HG03571 (cell line): Measurements from ENCODE around the gene MROH7.
"Not testable (repeated sequence)": the region's sequence is repeated elsewhere in the genome, so short reads cannot be mapped to it uniquely, and the experiment has no call there.

Experiments used
- ATAC-seq: cut with Tn5 transposase; IDR thresholded peaks from one replicate; pipeline ENCODE4 v1.9.1; 2021; ENCODE audit not compliant: unreplicated experiment

MROH7 gene

DNA sequence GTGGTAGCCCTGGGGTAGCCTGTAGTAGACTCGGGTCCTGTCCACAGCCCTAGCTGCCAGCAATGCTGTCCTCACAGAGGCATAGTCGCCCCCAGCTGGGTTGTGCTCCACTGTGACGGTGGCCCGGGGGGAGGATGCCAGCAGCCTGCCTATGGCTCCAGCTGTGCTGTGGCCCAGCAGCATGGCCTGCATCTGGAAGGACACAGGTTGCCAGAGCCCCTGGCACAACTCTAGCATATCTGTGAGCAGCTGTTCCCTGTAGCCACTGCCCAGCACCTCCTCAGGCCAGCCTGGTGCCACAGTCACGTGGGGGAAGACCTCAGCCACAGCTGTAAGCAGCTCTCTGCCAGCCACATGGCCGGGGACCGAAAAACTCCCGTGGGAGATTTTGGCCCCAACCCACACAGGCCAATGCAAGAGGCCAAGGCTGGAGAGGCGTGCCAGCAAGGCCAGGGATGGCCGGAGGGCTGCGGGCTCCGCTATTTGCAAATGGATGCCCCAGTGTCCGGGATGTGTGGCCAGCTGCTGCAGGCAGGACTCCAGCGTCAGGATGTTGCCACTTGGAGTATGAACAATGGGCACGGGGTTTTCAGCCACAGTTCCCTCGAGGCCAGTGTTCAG is 32.2 kb upstream of the MROH7 start:
- ATAC-seq = no peak

DNA sequence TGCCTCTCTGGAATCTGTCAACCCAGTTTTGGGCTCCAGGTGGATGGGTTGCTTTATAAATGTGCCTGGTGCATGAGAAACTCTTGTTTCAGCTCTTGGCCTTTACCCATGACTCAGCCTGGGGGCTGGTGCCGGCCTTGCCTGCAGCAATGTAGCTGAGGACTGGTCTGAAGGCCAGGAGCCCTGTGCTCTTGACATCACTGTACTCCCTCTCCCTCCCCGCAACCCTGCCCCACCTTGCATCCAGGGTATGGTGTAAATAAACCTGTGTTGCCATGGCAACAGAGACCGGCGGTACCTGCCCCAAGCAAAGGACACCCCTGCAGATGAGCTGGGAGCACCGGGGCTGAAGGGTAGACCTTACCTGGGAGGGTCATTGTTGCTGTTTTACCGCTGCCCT is 31.5 kb upstream of the MROH7 start:
- no peak for ATAC-seq

DNA sequence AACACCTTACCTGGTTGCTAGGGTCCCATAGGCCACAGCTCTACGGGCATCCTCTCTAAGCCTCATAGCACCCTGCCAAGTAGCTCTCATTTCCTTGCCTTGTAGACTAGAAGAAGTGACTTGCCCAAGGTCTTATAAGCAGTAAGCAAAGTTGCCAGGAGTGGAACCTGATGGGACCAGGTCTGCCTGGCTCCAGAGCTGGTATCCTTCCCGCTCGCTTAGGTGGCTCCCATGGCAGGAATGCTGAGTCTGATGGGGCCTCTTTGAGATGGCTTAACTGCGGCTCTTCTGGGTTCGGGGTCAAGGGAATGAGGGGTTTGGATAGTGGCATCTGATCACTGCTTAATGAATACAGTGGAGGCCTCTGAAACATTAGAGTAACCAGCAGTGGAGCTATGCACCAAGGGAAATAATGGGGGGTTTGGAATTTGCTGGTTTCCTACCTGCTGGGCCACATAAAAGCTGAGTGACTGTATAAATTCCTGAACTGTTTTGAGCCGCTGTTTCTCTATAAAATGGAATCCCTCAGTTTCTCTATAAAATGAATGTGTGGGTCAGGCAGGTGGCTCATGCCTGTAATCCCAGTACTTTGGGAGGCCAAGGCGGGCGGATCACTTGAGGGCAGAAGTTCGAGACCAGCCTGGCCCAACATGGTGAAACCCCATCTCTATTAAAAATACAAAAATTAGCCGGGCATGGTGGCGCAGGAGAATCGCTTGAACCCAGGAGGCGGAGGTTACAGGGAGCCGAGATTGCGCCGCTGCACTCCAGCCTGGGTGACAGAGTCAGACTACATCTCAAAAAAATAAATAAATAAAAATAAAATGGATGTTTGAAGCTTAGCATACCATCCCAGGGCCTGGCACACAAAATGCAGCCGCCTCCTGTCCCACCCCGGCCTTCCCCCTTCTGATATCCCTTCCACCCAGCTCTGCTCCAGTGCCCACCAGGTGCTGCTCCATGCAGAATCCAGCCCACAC is 30.7 kb upstream of the MROH7 start:
- ATAC-seq = no peak

DNA sequence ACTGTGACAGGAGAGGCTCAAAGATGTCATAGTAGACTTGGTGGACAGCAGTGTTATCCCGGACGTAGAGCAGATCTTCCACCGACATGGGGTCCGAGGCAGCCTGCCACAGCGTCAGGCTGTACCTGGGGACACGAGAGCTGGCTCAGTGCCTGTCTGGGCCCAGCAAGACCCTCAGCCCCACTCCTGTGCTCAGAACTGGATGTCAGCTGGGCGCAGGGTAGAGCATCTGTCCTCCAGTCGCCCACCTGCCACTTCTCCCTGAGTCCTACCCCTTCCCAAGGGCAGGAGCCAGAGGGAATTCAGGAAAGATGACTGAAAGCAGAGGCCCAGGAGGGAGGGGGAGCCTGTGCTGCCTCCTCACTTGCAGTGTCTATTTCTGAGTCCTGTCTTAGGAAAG is 30.0 kb upstream of the MROH7 start:
- ATAC-seq = no peak

DNA sequence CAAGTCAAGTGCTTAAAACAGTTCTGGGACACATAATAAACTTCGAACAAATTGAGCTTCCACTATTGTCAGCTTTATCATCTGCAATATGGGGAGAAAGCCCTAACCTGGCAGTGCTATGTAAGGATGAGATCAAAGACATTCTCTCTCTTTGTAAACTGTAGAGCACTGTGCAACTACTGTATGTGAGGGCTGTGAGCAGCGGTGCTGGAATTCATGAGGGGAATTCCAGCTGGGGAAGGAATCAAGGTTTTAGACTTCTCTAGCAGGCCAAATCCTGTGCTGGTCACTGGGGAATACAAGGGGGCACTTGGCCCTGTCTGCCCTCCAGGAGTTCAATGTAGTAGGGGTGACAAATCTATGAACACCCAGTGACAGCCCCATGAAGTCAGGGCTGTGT is 27.6 kb upstream of the MROH7 start:
- ATAC-seq = no peak

DNA sequence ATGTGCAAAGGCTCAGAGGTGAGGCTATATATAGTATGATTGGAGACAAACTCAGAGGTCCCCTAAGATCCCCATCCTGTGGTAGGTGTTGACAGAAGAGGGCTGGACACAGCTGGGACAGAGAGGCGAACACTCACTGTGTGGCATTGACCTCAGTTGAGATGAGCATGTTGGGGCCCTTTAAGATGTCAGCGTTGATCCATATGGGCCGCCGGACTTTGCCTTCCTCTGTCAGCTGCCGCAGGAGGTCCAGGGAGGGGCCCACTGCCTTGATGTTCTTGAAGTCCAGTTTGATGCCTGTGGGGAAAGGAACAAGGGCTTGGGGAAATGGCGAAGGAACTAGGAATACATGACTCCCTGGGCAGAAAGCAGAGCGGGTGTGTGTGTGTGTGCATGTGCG is 27.0 kb upstream of the MROH7 start:
- no peak for ATAC-seq

DNA sequence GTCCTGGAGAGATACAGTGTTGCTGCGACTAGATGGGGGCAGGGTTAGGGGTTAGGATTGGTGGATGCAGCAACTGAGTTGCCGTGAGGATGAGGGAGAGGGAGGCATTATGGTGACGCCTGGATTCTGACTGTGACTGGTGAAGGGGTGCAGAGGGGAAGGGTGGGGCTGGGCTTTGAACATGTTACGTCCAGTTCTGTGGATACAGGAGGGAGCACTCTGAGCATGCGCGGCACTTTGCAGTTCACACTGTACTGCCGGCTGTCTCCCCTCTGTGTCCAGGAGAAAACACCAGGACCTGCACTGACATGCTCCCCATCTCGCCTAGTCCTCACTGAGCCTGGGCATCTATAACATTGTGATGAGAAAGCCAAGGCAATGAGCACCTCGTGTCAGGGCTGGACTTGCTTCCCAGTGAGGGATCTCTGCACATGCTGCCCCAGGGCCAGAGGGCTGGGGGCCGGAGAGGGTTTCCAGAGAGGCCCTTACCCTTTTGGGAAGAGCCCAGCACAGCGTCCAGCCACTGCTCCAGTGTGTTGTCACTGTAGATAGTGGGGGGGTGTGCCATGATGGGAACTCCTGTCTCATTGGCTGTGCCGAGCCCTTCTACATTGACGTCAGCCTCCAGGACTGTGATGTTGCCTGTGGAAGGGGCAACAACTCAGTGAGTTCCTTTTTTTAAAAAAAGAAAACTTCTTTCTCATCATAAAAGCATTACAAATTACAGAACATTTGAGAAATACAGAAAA is 25.9 kb upstream of the MROH7 start:
- no peak for ATAC-seq

DNA sequence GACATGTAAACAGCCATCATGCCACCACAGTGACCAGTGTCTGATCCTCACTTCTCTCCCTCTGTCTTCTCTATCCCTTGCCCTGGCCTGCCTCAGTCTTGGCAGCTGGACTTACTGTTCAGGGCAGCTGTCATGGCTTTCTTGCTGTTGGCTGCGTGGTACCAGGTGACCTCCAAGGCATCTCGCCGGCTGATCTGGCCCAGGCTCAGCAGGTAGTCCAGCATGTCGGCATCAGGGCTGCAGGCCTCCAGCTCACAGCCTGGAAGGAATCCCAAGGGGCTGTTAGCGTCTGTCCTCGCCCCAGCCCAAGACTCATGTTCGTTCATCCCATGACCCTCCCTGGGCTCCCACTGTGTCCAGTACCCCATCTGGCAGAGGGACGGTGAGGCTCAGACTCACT is 21.8 kb upstream of the MROH7 start:
- ATAC-seq = no peak

DNA sequence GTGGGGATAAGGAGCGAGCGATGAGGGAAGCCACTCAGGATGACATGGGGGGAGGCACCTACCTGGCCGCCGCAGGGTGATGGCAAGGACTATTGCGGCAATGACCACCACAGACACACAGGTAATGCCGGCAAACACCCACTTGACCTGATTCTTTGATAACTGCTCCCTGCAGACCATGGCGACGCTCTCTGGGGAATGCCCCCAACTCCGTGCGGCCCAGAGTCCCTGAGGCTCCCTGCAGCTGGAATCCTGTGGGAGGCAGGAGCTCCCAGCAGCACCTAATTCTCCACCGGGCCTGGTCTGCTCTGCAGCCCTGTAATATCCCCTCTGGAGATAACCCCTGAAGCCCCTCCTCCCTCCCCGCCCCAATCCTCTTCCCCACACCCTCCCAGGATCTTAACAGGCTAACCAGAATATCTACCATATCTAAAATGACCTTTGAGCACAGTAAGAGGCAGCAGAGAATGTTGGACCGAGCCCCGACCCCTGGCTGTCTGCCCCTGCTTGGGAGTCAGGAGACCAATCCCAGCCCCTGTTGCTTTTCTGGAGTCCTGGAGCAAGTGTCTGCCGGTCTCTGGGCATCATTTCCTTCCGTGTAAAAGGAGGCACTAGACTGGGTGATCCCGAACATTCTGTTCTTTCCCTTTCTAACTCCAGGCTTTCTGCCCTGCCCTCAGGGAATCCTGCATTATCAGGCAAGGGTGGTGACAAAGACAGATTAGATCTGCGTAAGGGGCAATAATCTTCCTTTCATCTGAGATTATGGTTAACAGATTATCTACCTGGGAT is 18.2 kb upstream of the MROH7 start, which contains the start of gene FAM151A:
Gene FAM151A, minus strand, starts transcription at position 310 of the 792 bp plus-strand sequence. Its CDS starts 130 bp downstream, at position 180.
- ATAC-seq = no peak

DNA sequence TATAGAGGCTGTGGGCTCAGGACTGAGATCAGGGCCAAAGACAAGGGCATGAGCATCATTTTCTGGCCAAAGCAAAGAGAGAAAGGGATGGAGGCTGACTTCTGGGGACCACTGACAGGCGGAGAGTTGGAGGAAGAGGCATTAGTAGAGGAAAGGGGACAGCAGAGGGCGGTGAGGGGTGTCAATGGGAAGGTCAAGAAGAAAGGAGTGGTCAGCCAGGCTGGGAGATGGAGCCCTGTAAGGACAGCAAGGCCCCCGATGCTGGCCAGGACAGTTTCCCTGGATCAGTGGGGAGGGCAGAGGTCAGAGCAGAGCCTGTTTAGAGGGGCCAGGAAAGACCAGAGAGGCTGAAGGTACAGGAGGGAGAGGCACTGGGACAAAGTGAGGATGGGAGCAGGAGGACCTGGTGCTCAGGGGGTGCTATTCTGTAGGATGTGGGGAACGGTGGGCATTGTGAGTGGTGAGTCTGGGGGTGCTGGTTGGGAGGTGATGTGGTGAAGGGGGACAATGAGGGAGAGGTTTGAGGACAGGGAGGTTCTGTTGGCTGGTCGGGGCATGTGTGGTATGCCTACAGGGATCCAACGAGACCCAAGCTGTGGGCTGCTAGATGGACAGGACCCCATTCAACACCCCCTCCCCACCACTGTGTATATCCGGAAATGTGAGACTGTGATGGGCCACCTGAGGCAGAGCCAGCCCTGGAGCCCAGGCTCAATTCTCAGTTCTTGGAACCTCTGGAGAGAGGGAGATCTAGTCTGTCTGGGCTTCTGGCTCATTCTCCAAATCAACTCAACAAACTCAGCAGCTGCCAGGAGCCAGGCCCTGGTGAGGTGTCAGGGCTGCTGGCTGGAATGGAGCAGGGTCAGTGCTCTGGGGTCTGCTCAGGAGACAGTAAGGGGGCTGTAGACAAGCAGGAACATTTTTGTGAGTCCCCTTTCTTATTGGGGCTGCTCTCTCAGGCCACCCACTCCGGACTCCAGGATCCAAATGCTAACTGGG is 16.8 kb upstream of the MROH7 start:
- no peak for ATAC-seq

DNA sequence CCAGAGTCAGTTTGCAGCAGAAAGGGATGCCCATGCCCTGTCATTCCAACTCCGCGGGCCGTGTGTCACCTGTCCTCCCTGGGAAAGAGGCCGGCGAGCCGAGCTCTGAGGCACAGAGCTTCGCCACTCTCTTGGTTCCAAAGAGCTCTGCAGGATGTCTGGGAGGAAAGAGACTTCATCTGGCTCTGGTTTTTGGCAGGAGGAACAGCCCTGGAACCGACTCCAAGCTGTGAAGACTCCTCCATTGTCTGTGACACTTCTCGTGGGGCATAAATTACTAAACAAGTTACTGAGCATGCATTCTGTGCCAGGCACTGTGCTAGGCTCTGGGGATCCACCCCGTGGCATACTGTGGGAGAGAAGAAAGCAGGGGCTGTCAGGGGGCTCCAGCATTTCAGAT is 14.4 kb upstream of the MROH7 start:
- ATAC-seq = no peak

DNA sequence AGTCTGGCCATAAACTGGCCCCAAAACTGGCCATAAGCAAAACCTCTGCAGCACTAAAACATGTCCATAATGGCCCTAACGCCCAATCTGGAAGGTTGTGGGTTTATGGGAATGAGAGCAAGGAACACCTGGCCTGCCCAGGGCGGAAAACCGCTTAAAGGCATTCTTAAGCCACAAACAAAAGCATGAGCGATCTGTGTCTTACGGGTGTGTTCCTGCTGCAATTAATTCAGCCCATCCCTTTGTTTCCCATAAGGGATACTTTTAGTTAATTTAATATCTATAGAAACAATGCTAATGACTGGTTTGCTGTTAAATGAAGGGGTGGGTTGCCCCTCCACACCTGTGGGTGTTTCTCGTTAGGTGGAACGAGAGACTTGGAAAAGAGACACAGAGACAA is 5.8 kb upstream of the MROH7 start:
- ATAC-seq = not testable (repeated sequence)

DNA sequence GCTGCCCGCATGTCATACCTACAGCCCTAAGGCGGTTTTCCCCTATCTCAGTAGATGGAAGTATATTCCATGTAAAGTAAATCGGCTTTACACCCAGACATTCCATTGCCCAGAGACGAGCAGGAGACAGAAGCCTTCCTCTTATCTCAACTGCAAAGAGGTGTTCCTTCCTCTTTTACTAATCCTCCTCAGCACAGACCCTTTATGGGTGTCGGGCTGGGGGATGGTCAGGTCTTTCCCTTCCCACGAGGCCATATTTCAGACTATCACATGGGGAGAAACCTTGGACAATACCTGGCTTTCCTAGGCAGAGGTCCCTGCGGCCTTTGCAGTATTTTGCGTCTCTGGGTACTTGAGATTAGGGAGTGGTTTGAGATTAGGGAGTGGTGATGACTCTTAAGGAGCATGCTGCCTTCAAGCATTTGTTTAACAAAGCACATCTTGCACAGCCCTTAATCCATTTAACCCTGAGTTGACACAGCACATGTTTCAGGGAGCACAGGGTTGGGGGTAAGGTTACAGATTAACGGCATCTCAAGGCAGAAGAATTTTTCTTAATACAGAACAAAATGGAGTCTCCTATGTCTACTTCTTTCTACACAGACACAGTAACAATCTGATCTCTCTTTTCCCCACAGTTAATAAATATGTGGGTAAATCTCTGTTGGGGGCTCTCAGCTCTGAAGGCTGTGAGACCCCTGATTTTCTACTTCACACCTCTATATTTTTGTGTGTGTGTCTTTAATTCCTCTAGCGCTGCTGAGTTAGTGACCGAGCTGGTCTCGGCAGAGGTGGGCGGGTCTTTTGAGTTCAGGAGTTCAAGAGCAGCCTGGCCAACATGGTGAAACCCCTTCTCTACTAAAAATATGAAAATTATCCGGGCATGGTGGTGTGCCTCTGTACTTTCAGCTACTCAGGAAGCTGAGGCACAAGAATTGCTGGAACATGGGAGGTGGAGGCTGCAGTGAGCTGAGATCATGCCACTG is 4.8 kb upstream of the MROH7 start:
- not testable (repeated sequence) for ATAC-seq

DNA sequence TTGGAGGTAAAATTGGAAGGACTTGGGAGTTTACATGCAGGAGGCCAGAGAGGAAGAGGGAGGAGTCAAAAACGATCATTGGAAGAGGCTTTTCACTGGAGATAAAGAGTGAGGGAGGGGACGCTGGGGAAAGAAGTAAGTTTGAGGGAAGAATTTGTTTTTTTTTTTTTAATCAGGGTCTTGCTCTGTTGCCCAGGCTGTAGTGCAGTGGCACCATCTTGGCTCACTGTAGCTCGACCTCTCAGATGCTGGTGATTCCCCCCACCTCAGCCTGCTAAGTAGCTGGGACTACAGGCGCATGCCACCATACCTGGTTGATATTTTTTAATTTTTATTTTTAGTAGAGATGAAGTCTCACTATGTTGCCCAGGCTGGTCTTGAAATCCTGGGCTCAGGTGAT is 1.2 kb upstream of the MROH7 start:
- no peak for ATAC-seq

DNA sequence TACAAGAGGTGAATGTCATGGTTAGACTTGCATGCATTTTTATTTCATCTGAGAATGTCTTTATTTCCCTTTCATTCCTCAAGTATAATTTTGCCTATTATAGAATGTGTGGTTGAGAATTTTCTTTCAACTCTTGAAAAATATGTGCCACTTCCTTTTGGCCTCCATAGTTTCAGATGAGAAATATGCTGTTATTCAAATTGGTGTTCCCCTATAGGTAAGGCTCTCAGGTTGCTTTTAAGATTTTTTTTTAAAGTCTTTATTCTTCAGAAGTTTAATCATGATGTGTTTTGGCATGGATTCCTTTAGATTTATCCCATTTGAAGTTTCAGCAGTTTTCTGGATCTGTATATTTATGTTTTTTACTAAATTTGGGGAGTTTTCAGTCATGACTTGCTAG is 2.1 kb downstream of the MROH7 start:
- no peak for ATAC-seq

DNA sequence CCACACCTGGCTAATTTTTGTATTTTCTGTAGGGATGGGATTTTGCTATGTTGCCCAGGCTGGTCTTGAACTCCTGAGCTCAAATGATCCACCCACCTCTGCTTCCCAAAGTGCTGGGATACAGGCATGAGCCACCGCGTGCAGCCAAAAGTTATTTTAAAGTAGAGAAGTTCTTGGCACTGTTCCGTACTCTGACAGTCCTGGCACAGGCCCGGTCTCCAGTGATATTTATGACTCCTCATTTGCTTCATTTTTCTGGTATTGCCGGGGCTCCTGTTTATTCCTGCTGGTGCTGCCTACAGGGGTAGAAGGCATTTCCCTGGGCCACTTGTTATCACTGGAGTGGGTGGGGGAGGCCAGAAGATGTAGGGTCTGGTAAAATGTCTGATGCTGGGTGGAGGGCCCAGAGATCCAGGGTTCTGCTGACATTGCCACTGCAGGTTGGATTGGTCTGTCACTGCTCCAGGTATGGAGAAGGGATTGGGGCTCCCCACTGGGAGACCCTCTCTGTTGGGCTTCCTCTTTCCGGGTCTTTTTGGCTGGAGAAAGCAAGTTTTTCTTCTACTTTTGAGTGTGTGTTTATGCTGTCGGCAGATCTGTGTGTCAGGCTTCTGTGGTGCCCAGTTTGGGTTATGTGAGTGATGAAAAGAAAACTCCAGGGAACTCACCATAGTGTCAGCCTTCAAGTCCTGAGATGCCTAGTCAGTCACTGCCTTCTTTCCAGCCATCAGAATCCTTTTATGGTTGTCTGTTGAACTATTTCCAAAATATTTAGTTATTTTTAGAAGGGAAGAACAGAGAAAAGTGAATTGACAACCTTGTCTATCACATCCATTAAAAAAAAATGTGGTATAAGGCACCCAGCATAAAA is 4.5 kb downstream of the MROH7 start:
- no peak for ATAC-seq

DNA sequence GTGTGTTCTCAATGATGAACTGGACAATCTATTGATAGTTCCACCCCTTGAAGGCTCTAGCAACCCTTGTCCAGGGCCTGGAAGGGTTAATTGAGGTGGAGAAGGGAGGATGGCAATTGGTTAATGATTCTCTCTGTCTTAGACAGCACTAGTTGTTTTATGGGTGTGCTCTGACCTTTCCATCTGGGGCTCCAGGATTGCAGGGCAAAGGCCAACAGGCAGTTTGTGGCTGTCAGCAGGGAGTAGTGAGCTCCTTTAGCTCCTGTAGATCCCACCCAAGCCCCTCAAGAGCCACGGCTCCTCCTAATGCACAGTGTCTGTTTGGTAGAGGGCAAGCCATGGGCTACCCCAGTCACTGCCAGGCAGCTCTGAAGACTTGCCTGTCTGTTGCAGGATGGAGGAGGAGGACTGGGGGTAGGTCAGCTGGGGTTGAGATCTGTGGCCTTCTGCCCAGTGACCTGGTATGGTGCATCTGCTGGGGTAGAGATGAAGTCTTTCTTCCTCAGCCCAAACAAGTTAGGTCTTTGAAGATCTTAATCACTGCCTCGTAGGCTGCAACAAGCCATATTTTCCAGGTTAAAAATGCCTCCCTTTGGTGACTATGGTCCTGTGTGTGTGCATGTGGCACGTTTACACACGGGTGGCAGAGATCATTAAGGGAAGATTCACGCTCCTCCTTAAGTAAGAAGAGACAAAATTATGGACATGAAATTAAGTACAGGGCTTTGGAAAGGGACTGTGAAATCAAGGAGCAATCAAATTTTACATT is 7.7 kb downstream of the MROH7 start:
- no peak for ATAC-seq
